Right lobe of liver (tissue), 4 donors: ENCODE results near the gene CD2BP2.

ENCODE experiments used
- POLR2A ChIP-seq: fragments of 450-650 bp; IDR thresholded peaks from one replicate; pipeline ENCODE4 v1.6.1; 2017; ENCODE audit warnings: antibody characterized with exemption, mild to moderate bottlenecking
- TF ChIP-seq, protein P1 (sequence below), 4 donors: fragments of 200-600 bp in 3 of 4; fragments of 450-650 bp in 1 of 4; IDR thresholded peaks; one replicate each; pipeline versions ENCODE4 v1.5.1 to v1.8.0; 2016 to 2022; ENCODE audit warnings: antibody characterized with exemption in 4 of 4, mild to moderate bottlenecking in 2 of 4
- donor health status: DM: no; HTN: no; CAD: no.
- donor health status: DM: no; HTN: no; CAD: no.
- donor health status: DM: no; HTN: yes; CAD: no.

DNA sequence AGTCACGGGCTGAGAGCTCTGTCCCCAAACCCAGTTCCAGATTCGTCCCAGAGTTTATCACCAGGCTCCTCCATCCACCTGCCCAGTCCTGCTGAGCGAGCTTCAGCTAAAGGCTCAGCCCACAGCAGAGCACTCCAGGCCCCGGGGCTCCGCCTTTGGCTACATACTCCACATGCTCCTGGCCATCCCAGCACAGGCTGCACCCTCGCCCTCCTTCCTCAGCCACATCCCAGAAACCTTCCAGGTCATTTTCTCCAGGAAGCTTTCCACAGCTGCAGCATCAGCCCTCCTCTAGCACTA, 4.7 kb upstream of the CD2BP2 start:
- TF ChIP-seq, protein P1, sequence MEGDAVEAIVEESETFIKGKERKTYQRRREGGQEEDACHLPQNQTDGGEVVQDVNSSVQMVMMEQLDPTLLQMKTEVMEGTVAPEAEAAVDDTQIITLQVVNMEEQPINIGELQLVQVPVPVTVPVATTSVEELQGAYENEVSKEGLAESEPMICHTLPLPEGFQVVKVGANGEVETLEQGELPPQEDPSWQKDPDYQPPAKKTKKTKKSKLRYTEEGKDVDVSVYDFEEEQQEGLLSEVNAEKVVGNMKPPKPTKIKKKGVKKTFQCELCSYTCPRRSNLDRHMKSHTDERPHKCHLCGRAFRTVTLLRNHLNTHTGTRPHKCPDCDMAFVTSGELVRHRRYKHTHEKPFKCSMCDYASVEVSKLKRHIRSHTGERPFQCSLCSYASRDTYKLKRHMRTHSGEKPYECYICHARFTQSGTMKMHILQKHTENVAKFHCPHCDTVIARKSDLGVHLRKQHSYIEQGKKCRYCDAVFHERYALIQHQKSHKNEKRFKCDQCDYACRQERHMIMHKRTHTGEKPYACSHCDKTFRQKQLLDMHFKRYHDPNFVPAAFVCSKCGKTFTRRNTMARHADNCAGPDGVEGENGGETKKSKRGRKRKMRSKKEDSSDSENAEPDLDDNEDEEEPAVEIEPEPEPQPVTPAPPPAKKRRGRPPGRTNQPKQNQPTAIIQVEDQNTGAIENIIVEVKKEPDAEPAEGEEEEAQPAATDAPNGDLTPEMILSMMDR (IDR thresholded peaks at IDR 0.05), result no peak
- no peak for TF ChIP-seq POLR2A
